Common myeloid progenitor, CD34-positive (primary cell): ENCODE results near the gene MCF2L.

Experiments used
- CTCF ChIA-PET: fragments of 350-600 bp; sonication (Branson Sonifier 250); formaldehyde crosslinking; loops from one replicate; lab custom pipeline; 2021; ENCODE audit warnings: antibody characterized with exemption; lab: Charles Lee
- POLR2A ChIA-PET: fragments of 350-600 bp; sonication (Branson Sonifier 250); formaldehyde crosslinking; loops from one replicate; lab custom pipeline; 2021; ENCODE audit warnings: antibody characterized with exemption; lab: Charles Lee
- DNase-seq, 3 donors: peaks; one replicate each; pipeline versions ENCODE4 v3.0.0 to v3.0.0-alpha.2; 2013
- H3K27ac ChIP-seq, 2 experiments: 1 replicate in 1 of 2; 2 replicates in 1 of 2; pipeline ENCODE4 v1.7.0; 2013; ENCODE audit warnings: inconsistent platforms in 2 of 2, low read length in 2 of 2, mild to moderate bottlenecking in 2 of 2, low read depth in 1 of 2, moderate library complexity in 1 of 2; ENCODE audit not compliant: severe bottlenecking in 2 of 2, insufficient read depth in 1 of 2, poor library complexity in 1 of 2
- H3K27me3 ChIP-seq, 5 experiments: replicated peaks in 2 of 5; 1 replicate in 3 of 5; 2 replicates in 2 of 5; pipeline versions ENCODE4 v1.6.1 to v1.7.0; 2013; ENCODE audit warnings: low read length in 4 of 5, mild to moderate bottlenecking in 2 of 5, moderate library complexity in 2 of 5, inconsistent platforms in 1 of 5; ENCODE audit not compliant: insufficient read depth in 5 of 5, control insufficient read depth in 4 of 5
- H3K36me3 ChIP-seq, 4 experiments: 1 replicate in 2 of 4; 2 replicates in 2 of 4; pipeline versions ENCODE4 v1.6.1 to v1.7.0; 2013; ENCODE audit warnings: low read length in 3 of 4, control low read depth in 1 of 4, mild to moderate bottlenecking in 1 of 4; ENCODE audit not compliant: control insufficient read depth in 4 of 4, insufficient read depth in 4 of 4
- H3K4me1 ChIP-seq, 4 experiments: 1 replicate in 3 of 4; 2 replicates in 1 of 4; pipeline versions ENCODE4 v1.6.1 to v1.7.1; 2013; ENCODE audit warnings: low read length in 3 of 4, mild to moderate bottlenecking in 3 of 4, control low read depth in 1 of 4, inconsistent platforms in 1 of 4, moderate library complexity in 1 of 4; ENCODE audit not compliant: control insufficient read depth in 4 of 4, insufficient read depth in 4 of 4; ENCODE audit errors: control extremely low read depth in 1 of 4
- H3K4me3 ChIP-seq, 7 experiments: 1 replicate in 4 of 7; 2 replicates in 3 of 7; pipeline versions ENCODE4 v1.5.1 to v1.7.0; 2013; ENCODE audit warnings: mild to moderate bottlenecking in 7 of 7, low read length in 6 of 7, moderate library complexity in 6 of 7, inconsistent platforms in 2 of 7, low read depth in 2 of 7, control low read depth in 1 of 7; ENCODE audit not compliant: insufficient read depth in 4 of 7, control insufficient read depth in 1 of 7; ENCODE audit errors: extremely low read depth in 1 of 7
- H3K9me3 ChIP-seq, 5 experiments: 1 replicate in 4 of 5; 2 replicates in 1 of 5; pipeline versions ENCODE4 v1.6.1 to v1.7.1; 2013; ENCODE audit warnings: low read length in 4 of 5, mild to moderate bottlenecking in 2 of 5, inconsistent platforms in 1 of 5, low read depth in 1 of 5, moderate library complexity in 1 of 5; ENCODE audit not compliant: control insufficient read depth in 4 of 5, insufficient read depth in 2 of 5; ENCODE audit errors: control extremely low read depth in 1 of 5
- WGBS: methylation state at CpG from one replicate; pipeline ENCODE4 v1.1.5; 2013; ENCODE audit not compliant: insufficient coverage; 5-methylcytosine and 5-hydroxymethylcytosine counted together

Gene MCF2L

DNA sequence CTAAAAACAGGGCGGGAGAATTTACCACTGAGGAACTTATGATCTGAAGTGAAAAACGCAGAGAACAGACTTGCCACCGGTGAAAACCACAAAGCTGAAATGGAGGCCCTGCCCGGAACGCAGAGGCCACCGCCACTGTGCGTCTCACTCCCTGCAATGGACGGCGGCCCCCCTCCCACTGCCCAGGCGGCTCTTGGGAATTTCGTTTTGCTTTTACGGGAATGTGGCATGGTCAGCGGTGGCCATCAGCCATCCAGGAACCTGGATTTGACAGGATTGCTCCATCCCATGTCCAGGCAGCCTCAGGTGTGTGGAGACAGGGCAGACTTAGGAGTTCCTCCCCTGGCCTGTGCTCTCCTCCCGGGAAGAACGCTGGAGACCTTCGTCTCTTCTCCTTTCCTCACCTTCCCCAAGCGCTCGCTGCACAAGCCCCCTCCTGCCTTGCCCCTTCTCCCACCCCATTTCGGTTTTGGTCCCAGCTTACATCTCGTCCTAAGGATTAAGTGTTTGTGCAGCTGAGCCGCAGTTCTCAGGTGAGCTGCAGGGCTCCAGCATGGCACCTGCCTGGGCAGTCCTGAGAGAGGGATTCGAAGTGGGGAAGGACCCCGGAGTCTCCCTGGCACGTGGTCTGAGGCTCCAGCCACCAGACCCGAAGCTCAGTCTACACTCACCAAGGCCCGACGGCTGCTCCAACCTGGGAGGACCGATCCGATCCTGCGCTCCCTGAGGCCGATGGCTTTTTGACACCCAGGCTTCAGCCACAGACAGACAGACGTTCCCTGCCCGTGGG, 49.9 kb downstream of the MCF2L start:
- DNase-seq = no peak
- H3K27me3 ChIP-seq = no peaks in the 10 kb centered on the region
- peaks cover 0 to 2% (median 0%) of the 10 kb centered on the region in 4 experiments for H3K4me1 ChIP-seq
- no peaks in the 10 kb centered on the region for H3K9me3 ChIP-seq
- H3K4me3 ChIP-seq = no peak overlapping the region
- no peak overlapping the region for H3K27ac ChIP-seq
- CTCF ChIA-PET = interaction anchor here (0.8 to 2.4 kb wide), 3 partner anchors 10 to 76 kb away, joined by 3 to 6 read pairs (median 3); no protein-coding TSS in a partner anchor
- no peaks in the 10 kb centered on the region for H3K36me3 ChIP-seq
- POLR2A ChIA-PET = no interaction called here
- 90% methylated on average over 33 of the region's 33 CpGs for WGBS

GRCh38 chr13:113020323-113021080, 51.5 kb downstream of the MCF2L start:
- Histone ChIP-seq H3K27ac (no peak overlapping the region), H3K9me3 (no peaks in the 10 kb centered on the region), H3K4me1 (peaks cover 0 to 2% (median 0%) of the 10 kb centered on the region in 4 experiments), H3K36me3 (no peaks in the 10 kb centered on the region), H3K4me3 (no peak overlapping the region), H3K27me3 (no peaks in the 10 kb centered on the region)
- CTCF ChIA-PET = interaction anchor here (1.0 to 1.8 kb wide), 4 partner anchors 9 to 19 kb away, joined by 3 to 8 read pairs (median 4); no protein-coding TSS in a partner anchor
- 68% methylated on average over 9 of the region's 17 CpGs for WGBS
- POLR2A ChIA-PET = no interaction called here
- peak in 2 of 3 donors; percentile 65 to 70 for DNase-seq

DNA sequence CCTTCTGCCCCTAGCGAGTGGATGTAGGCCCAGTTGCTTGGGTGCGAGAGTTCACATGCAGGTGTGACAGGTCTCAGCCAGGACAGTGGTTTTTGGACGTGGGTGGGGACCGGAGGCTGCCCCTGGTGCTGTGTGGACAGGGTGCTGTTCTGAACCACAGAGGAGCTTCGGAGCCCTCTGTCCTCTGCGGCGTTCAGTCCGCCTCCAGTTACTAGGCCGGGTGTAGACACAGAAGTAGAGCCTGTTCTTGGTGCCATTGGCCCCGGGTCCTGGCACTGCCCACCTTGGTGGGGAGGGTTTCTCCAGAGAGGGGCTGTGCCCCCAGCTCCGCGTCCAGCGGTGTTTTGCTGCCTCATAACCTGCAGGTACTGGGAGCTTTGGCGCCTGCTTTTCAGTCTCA, 52.4 kb downstream of the MCF2L start:
- Histone ChIP-seq H3K27me3 (no peaks in the 10 kb centered on the region), H3K27ac (no peak overlapping the region), H3K36me3 (no peaks in the 10 kb centered on the region), H3K9me3 (no peaks in the 10 kb centered on the region), H3K4me1 (peaks cover 0 to 2% (median 0%) of the 10 kb centered on the region in 4 experiments), H3K4me3 (no peak overlapping the region)
- ChIA-PET POLR2A (no interaction called here), CTCF (interaction anchor here (1.0 to 1.8 kb wide), 4 partner anchors 8 to 78 kb away, joined by 3 to 8 read pairs (median 4); no protein-coding TSS in a partner anchor)
- no peak for DNase-seq
- 97% methylated on average over 9 of the region's 14 CpGs for WGBS

DNA sequence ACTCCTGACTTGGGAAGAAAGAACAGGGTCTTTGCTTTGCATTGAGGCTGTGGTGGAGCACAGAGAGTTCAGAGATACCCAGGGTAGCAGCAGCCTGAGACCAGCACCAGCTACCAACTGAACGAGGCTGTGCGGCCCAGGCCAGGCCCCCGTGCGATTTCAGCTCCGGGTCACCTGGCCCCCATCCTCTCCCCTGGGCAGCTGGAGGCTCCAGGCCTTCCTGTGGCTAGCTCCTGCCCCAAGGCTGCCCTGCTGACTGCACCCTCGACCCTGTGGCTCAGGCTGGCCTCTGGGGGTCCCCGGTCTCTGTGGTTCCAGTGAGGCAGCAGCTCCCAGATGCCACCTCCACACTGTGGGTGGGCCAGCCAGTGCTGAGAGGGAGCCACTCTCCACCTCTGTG, 52.8 kb downstream of the MCF2L start:
- WGBS = 88% methylated on average over 7 of the region's 7 CpGs
- DNase-seq = no peak
- Histone ChIP-seq H3K36me3 (no peaks in the 10 kb centered on the region), H3K9me3 (no peaks in the 10 kb centered on the region), H3K4me3 (no peak overlapping the region), H3K27ac (no peak overlapping the region), H3K4me1 (peaks cover 0 to 2% (median 0%) of the 10 kb centered on the region in 4 experiments), H3K27me3 (no peaks in the 10 kb centered on the region)
- POLR2A ChIA-PET = no interaction called here
- CTCF ChIA-PET = interaction anchor here (1.3 to 1.8 kb wide), 2 partner anchors 8 to 79 kb away, joined by 4 to 8 read pairs; no protein-coding TSS in a partner anchor

- ChIA-PET POLR2A (no interaction called here), CTCF (interaction anchor here (1.2 to 1.3 kb wide), 2 partner anchors 52 to 79 kb away, joined by 3 to 4 read pairs; no protein-coding TSS in a partner anchor)
- DNase-seq = no peak
- H3K36me3 ChIP-seq = no peaks in the 10 kb centered on the region
- no peak overlapping the region for H3K4me3 ChIP-seq
- no peaks in the 10 kb centered on the region for H3K9me3 ChIP-seq
- H3K27me3 ChIP-seq = no peaks in the 10 kb centered on the region
- WGBS = 94% methylated on average over 18 of the region's 23 CpGs
- H3K27ac ChIP-seq = no peak overlapping the region
- H3K4me1 ChIP-seq = peaks cover 0 to 2% (median 0%) of the 10 kb centered on the region in 4 experiments
These were observed 53.4 kb downstream of the MCF2L start for GRCh38 chr13:113022391-113022744.

DNA sequence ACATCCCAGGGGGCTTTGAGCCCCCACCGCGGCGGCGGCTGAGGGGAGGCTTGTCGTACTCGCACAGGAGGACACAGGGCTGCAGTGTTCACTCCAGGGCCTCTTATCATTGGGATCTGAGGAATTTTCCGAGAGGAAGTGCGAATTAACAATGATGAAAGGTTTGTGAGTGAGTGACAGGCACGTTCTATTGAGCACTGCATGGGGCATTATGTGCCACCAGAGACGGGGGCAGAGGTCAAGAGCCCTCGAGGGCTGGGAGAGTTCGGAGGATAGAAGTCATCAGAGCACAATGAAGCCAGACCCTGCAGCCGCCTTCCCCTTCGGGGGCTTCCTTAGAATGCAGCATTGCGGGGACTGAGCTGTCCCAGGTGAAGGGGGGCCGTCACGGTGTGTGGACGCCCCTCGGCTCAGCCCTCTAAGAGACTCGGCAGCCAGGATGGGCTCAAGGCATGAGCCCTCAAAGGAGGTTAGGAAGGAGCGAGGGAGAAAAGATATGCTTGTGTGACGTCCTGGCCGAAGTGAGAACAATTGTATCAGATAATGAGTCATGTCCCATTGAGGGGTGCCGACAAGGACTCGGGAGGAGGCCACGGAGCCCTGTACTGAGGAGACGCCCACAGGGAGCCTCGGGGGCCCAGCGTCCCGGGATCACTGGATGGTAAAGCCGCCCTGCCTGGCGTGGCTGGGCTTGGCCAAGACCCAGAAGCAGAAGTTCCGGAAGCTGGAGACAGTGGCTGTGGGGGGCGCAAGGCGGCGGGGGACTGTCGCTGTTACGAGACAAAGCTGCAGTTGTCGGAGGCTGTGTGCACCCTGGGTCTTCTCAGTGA, 53.9 kb downstream of the MCF2L start:
- peaks cover 0 to 2% (median 0%) of the 10 kb centered on the region in 4 experiments for H3K4me1 ChIP-seq
- H3K27me3 ChIP-seq = no peaks in the 10 kb centered on the region
- H3K36me3 ChIP-seq = no peaks in the 10 kb centered on the region
- DNase-seq = no peak
- H3K27ac ChIP-seq = no peak overlapping the region
- ChIA-PET POLR2A (no interaction called here), CTCF (interaction anchor here (1.2 to 1.8 kb wide), 4 partner anchors 8 to 80 kb away, joined by 3 to 8 read pairs (median 5); no protein-coding TSS in a partner anchor)
- 91% methylated on average over 36 of the region's 39 CpGs for WGBS
- H3K4me3 ChIP-seq = no peak overlapping the region
- no peaks in the 10 kb centered on the region for H3K9me3 ChIP-seq
